Esophagus squamous epithelium (tissue), 5 donors: ENCODE data around the gene SMIM38. TPM values are rescaled to one million over a fixed set of nuclear protein-coding genes. Genes with fewer than 3 reads are reported as not detected.

Experiments
- DNase-seq: peaks from one replicate; lab custom pipeline; 2025; lab: John Stamatoyannopoulos, UW
- H3K27ac ChIP-seq, 4 donors: fragments of 200-600 bp; sonication (generic); one replicate each; pipeline ENCODE4 v1.5.1; 2016 to 2019; ENCODE audit warnings: mild to moderate bottlenecking in 1 of 4
- H3K27me3 ChIP-seq, 4 donors: fragments of 200-600 bp; sonication (generic); 1 replicate in 3 of 4; 2 replicates in 1 of 4; pipeline versions ENCODE4 v1.5.1 to v1.6.0; 2017 to 2021; ENCODE audit warnings: antibody characterized with exemption in 1 of 4
- H3K36me3 ChIP-seq, 3 donors: fragments of 200-600 bp; sonication (generic); one replicate each; pipeline ENCODE4 v1.5.1; 2016 to 2019
- H3K4me1 ChIP-seq, 3 donors: fragments of 200-600 bp; sonication (generic); one replicate each; pipeline ENCODE4 v1.5.1; 2017 to 2019
- H3K4me3 ChIP-seq, 4 donors: fragments of 200-600 bp; sonication (generic); 1 replicate in 3 of 4; 2 replicates in 1 of 4; pipeline ENCODE4 v1.5.1; 2016 to 2019; ENCODE audit warnings: mild to moderate bottlenecking in 2 of 4, moderate library complexity in 1 of 4
- H3K9me3 ChIP-seq, 3 donors: fragments of 200-600 bp; sonication (generic); one replicate each; pipeline ENCODE4 v1.5.1; 2016 to 2019
- CTCF ChIP-seq, 6 experiments: fragments of 450-650 bp in 4 of 6; fragments of 200-600 bp in 2 of 6; sonication (generic) in 2 of 6; IDR thresholded peaks; one replicate each; pipeline ENCODE4 v1.5.1; 2016 to 2019; ENCODE audit warnings: antibody characterized with exemption in 6 of 6, mild to moderate bottlenecking in 4 of 6, moderate library complexity in 4 of 6
- POLR2A ChIP-seq, 4 donors: fragments of 450-650 bp; IDR thresholded peaks; one replicate each; pipeline ENCODE4 v1.6.1; 2017; ENCODE audit warnings: antibody characterized with exemption in 4 of 4, mild to moderate bottlenecking in 4 of 4, moderate library complexity in 3 of 4
- WGBS, 2 donors: methylation state at CpG; one replicate each; pipeline ENCODE4 v1.1.5; 2018; 5-methylcytosine and 5-hydroxymethylcytosine counted together
- intact Hi-C: fragments of 100-400 bp; cut with DNase I; formaldehyde crosslinking; loops from one replicate; pipeline ENCODE4 v1.15.0; 2022
- total RNA-seq, 4 donors: library from RNA; depleted of rRNA; stranded (reverse); fragments of >200 nt; gene quantifications; one replicate each; pipeline ENCODE4 v1.1.0, GENCODE V29; 2016
- donor health status: DM: yes; HTN: yes; CAD: no.

Gene SMIM38
- total RNA-seq, 4 donors from 2014 or later: 0.15 to 0.19 TPM; not detected in 2

DNA sequence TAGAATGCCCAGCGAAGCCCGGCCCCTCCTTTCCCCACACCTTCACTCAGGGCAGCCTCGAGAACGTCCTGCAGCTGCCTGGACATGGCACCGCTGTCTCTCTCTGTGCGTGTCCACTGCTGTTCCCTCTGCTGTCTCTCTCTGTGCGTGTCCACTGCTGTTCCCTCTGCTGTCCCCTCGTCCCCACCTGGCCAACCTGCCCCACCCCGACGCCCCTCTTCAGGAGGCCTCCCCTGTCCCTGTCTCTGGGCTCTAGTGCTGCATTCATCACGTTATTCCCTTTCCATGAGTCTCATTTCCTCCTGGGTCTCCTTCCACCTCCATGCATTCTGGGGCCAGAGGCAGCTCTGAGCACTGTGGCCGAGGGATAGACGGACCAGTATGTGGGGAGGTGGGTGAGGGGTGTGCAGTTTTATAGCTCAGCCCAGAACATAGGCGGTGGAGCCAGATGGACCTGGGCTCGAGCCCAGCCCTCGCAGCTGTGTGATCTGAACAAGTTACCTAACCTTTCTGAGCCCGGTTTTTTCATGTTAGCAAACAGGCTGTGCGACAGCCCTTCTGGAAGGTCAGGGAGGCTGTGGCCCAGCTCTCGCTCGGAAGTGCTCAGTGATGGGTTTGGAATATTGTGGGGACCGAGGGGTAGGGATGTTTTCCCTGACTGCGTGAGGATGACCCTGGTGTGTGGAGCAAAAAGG is 41.9 kb upstream of the SMIM38 start:
- H3K4me1 ChIP-seq: peaks cover 0 to 14% (median 7%) of the 10 kb centered on the region in 3 donors
- H3K4me3 ChIP-seq: no peak overlapping the region
- H3K36me3 ChIP-seq: no peaks in the 10 kb centered on the region
- H3K9me3 ChIP-seq: no peaks in the 10 kb centered on the region
- 87 to 92% methylated on average over 11 to 12 of the region's 22 CpGs for WGBS, 2 donors
- H3K27me3 ChIP-seq: no peaks in the 10 kb centered on the region
- no peak for TF ChIP-seq CTCF (IDR thresholded peaks at IDR 0.05)
- no peak overlapping the region for H3K27ac ChIP-seq
- no peak for DNase-seq
- intact Hi-C loops: no loop called here

- H3K9me3 ChIP-seq: peaks cover 0 to 3% (median 0%) of the 10 kb centered on the region in 3 donors
- no peak overlapping the region for H3K27ac ChIP-seq
- no peaks in the 10 kb centered on the region for H3K27me3 ChIP-seq
- 70 to 74% methylated on average over 2 to 4 of the region's 6 CpGs for WGBS, 2 donors
- H3K4me3 ChIP-seq: no peak overlapping the region
- no peaks in the 10 kb centered on the region for H3K36me3 ChIP-seq
- TF ChIP-seq POLR2A (IDR thresholded peaks at IDR 0.05) (no peak), CTCF (IDR thresholded peaks at IDR 0.05) (no peak)
- intact Hi-C loops: no loop called here
- peaks cover 0 to 14% (median 7%) of the 10 kb centered on the region in 3 donors for H3K4me1 ChIP-seq
- DNase-seq: no peak
Observed at GRCh38 chr11:69114362-69114761, 41.4 kb upstream of the SMIM38 start.

- 68 to 79% methylated on average over 14 to 15 of the region's 21 CpGs for WGBS, 2 donors
- peaks cover 0 to 14% (median 7%) of the 10 kb centered on the region in 3 donors for H3K4me1 ChIP-seq
- H3K27ac ChIP-seq: no peak overlapping the region
- TF ChIP-seq CTCF (IDR thresholded peaks at IDR 0.05) (no peak), POLR2A (IDR thresholded peaks at IDR 0.05) (no peak)
- H3K4me3 ChIP-seq: no peak overlapping the region
- H3K9me3 ChIP-seq: peaks cover 0 to 7% (median 0%) of the 10 kb centered on the region in 3 donors
- no peaks in the 10 kb centered on the region for H3K36me3 ChIP-seq
- intact Hi-C loops: no loop called here
- H3K27me3 ChIP-seq: no peaks in the 10 kb centered on the region
- DNase-seq: no peak
Observed at GRCh38 chr11:69114811-69115523, 40.8 kb upstream of the SMIM38 start.

- WGBS, 2 donors: 55 to 85% methylated on average over 5 to 13 of the region's 41 CpGs
- no peak overlapping the region for H3K27ac ChIP-seq
- H3K4me3 ChIP-seq: no peak overlapping the region
- no peaks in the 10 kb centered on the region for H3K27me3 ChIP-seq
- intact Hi-C loops: no loop called here
- H3K4me1 ChIP-seq: peaks cover 0 to 16% (median 7%) of the 10 kb centered on the region in 3 donors
- peaks cover 0 to 7% (median 0%) of the 10 kb centered on the region in 3 donors for H3K9me3 ChIP-seq
- no peak for TF ChIP-seq POLR2A (IDR thresholded peaks at IDR 0.05)
- TF ChIP-seq CTCF (IDR thresholded peaks at IDR 0.05): no peak
- no peaks in the 10 kb centered on the region for H3K36me3 ChIP-seq
- DNase-seq: no peak
Observed at GRCh38 chr11:69115586-69116560, 39.9 kb upstream of the SMIM38 start.
